ENCODE results near the gene MCAT. TPM values are rescaled to one million over a fixed set of nuclear protein-coding genes. Genes with fewer than 3 reads are reported as not detected.

MCAT gene
- total RNA-seq, 1 donor from 2014 or later = 24.0 TPM

DNA sequence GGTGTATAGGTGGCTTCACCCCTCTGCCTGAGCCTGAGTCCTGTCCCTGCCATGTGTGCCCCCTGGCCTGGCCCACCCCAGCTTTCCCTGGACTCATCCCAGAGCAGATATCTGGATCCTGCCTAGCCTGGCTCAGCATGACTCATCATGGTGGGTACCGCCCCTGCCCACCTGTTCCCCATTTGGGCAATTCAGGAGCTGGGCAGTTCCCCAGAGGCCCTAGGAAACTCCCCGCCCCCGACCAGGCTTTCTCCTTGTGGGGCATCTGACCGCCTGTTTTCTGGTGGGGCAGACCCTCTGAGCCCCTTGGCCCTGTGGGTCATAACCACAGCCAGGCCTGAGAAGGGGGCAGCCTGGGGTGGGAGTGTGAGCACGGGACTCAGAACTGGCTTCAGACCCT lies 12.6 kb upstream of the MCAT start:
- Mint-ChIP-seq H3K4me1 (ENCODE audit: unreplicated experiment) (peaks cover 11% of the 10 kb centered on the region), H3K4me3 (no peak overlapping the region), H3K27me3 (peaks cover 3% of the 10 kb centered on the region), H3K9me3 (no peaks in the 10 kb centered on the region), H3K36me3 (no peaks in the 10 kb centered on the region), H3K27ac (no peak overlapping the region)
- TF ChIP-seq, protein P1, sequence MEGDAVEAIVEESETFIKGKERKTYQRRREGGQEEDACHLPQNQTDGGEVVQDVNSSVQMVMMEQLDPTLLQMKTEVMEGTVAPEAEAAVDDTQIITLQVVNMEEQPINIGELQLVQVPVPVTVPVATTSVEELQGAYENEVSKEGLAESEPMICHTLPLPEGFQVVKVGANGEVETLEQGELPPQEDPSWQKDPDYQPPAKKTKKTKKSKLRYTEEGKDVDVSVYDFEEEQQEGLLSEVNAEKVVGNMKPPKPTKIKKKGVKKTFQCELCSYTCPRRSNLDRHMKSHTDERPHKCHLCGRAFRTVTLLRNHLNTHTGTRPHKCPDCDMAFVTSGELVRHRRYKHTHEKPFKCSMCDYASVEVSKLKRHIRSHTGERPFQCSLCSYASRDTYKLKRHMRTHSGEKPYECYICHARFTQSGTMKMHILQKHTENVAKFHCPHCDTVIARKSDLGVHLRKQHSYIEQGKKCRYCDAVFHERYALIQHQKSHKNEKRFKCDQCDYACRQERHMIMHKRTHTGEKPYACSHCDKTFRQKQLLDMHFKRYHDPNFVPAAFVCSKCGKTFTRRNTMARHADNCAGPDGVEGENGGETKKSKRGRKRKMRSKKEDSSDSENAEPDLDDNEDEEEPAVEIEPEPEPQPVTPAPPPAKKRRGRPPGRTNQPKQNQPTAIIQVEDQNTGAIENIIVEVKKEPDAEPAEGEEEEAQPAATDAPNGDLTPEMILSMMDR (conservative IDR thresholded peaks at IDR 0.05) = no peak
- no peak for DNase-seq (ENCODE audit: extremely low spot score, unreplicated experiment)

DNA sequence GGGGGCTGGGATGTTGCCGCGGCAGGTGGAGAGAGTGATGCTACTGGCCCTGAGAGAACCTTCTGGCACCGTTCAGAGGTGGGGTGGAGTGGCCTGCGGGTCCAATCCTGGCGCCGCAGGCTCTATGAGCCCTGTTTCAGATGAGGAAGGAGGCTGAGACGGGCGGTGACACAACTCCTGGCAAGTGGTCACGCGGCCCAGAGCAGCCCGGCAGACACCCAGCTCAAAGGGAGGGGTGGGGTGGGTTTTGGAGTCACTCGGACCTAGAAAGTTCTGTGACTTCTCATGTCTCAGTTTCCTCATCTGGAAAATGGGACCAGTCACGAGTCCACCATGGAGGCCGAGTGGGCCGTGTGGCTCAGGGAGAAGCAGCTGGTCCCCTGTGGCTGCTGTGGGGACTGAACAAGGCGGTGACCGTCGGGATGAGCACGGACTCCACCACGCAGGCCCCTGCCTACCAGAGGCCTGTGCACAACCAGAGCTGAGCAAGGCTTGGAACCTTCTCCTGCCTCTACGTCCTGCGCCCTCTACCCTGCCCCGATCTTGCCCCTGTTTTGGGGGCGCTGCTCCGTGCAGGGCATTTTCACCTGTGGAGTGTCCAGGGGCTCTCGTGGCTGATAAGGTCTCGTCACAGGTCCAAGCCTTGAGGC lies 11.8 kb upstream of the MCAT start:
- H3K4me3 Mint-ChIP-seq = no peak overlapping the region
- no peak overlapping the region for H3K27ac Mint-ChIP-seq
- peaks cover 13% of the 10 kb centered on the region for H3K4me1 Mint-ChIP-seq (ENCODE audit: unreplicated experiment)
- H3K27me3 Mint-ChIP-seq = peaks cover 3% of the 10 kb centered on the region
- TF ChIP-seq, protein P1 (conservative IDR thresholded peaks at IDR 0.05) = no peak
- no peak for DNase-seq (ENCODE audit: extremely low spot score, unreplicated experiment)
- no peaks in the 10 kb centered on the region for H3K36me3 Mint-ChIP-seq
- H3K9me3 Mint-ChIP-seq = no peaks in the 10 kb centered on the region

DNA sequence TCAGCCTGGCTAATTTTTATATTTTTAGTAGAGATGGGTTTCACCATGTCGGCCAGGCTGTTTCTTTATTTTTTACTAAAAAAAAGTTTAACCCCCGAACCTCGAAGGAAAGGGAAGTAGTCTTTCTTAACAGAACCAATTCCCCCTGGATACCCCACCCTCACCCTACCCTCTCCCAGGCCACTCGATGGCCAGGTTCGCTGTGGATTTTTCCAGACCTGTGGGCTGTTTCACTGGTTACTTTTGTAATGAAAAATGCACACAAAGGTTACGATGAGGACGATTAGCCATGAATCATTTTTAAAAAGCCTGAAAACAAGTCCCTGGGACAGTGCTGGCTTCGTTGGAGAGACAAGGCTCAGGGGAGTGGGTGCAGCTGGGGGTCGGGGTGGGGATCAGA lies 10.7 kb upstream of the MCAT start:
- Mint-ChIP-seq H3K27ac (no peak overlapping the region), H3K27me3 (peaks cover 3% of the 10 kb centered on the region), H3K4me1 (ENCODE audit: unreplicated experiment) (peaks cover 13% of the 10 kb centered on the region), H3K4me3 (no peak overlapping the region), H3K36me3 (no peaks in the 10 kb centered on the region), H3K9me3 (no peaks in the 10 kb centered on the region)
- no peak for DNase-seq (ENCODE audit: extremely low spot score, unreplicated experiment)
- TF ChIP-seq, protein P1 (conservative IDR thresholded peaks at IDR 0.05) = no peak

DNA sequence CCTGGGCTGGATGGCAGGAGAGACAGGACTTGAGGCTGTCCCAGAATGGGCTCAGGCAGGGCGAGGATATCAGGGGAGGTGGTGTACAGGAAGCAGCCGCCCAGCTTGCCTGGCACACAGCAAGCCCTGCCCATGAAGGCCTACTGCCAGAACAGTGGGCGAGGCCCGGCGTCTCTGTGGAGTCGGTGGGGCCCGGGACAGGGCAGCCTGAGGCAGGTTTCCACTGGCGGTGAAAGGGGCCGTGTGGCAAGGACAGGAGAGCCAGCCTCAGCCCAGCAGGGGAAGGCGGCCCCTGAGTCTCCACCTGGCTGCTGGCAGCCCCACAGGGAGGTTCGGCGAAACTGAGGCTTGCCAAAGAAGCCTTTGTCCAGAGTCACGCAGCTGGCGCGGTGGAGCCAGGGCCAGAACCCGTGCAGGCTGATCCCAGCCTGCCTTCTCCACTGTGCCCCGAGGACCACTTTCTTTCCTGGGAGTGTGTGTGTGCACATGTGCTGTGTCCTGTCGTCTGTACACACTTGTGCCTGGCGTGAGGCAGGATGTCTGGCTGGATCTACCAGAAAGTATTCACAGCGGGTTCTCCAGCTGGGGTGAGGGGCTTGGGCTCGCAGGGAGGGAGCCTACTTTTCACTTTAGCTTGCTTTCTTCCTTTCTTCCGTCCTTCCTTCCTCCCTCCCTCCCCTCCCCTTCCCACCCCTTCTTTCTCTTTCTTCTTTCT lies 9.3 kb upstream of the MCAT start:
- H3K4me3 Mint-ChIP-seq = peak overlapping the region; percentile 84
- H3K27me3 Mint-ChIP-seq = peaks cover 3% of the 10 kb centered on the region
- no peak overlapping the region for H3K27ac Mint-ChIP-seq
- DNase-seq (ENCODE audit: extremely low spot score, unreplicated experiment) = no peak
- no peaks in the 10 kb centered on the region for H3K9me3 Mint-ChIP-seq
- H3K4me1 Mint-ChIP-seq (ENCODE audit: unreplicated experiment) = peaks cover 9% of the 10 kb centered on the region
- TF ChIP-seq, protein P1 (conservative IDR thresholded peaks at IDR 0.05) = no peak
- H3K36me3 Mint-ChIP-seq = no peaks in the 10 kb centered on the region

DNA sequence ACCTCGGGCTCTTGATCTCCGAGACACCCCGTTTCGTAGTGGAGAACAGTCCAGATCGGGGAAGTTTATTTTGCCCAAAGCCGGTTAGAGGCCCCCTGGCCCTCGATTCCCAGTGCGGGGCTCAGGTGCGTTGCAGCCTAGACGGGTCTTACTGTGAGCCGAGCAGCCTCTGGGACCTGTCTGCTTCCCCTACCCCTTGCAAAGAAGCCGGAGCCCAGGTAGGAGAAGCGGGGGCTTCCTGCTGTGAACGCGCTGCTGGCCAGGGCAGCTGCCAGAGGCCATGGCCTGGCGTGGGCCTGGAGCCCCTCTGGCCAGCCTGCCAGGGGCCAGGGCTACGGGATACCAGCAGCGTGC lies 8.8 kb upstream of the MCAT start:
- DNase-seq (ENCODE audit: extremely low spot score, unreplicated experiment) = no peak
- Mint-ChIP-seq H3K27me3 (peaks cover 3% of the 10 kb centered on the region), H3K27ac (no peak overlapping the region), H3K36me3 (no peaks in the 10 kb centered on the region), H3K9me3 (no peaks in the 10 kb centered on the region), H3K4me1 (ENCODE audit: unreplicated experiment) (peaks cover 9% of the 10 kb centered on the region), H3K4me3 (peak overlapping the region; percentile 34)
- TF ChIP-seq, protein P1 (conservative IDR thresholded peaks at IDR 0.05) = no peak

All from type B pancreatic cell (in vitro differentiated cells).